ENCODE data around the gene OR2A42. TPM values are rescaled to one million over a fixed set of nuclear protein-coding genes. Genes with fewer than 3 reads are reported as not detected.
"Not testable (repeated sequence)": the region's sequence is repeated elsewhere in the genome, so short reads cannot be mapped to it uniquely, and the experiment has no call there.

Gene OR2A42
- total RNA-seq, 1 experiment from 2014 or later, result not detected

GRCh38 chr7:144233039-144233438, 6.4 kb downstream of the OR2A42 start:
- not testable (repeated sequence) for H2BK15ac ChIP-seq (ENCODE audit: low read depth, low read length); H3K9me3 Mint-ChIP-seq; H2AFZ ChIP-seq (ENCODE audit: low read length); H3K4me1 ChIP-seq (ENCODE audit: insufficient read depth, low read length); H3K18ac ChIP-seq (ENCODE audit: insufficient read length, low read depth, low read length); H3K27ac ChIP-seq (ENCODE audit: insufficient read length, low read depth, low read length); H3K23ac ChIP-seq (ENCODE audit: insufficient read length, low read depth, low read length); H3K56ac ChIP-seq (ENCODE audit: insufficient read length, low read depth, low read length); H3K9me3 ChIP-seq (ENCODE audit: control insufficient read depth, low read depth, low read length); H2BK12ac ChIP-seq (ENCODE audit: insufficient read length, low read depth, low read length); H4K5ac ChIP-seq (ENCODE audit: insufficient read length, low read depth, low read length); H2AK5ac ChIP-seq (ENCODE audit: insufficient read length, low read length); H3K27me3 Mint-ChIP-seq (ENCODE audit: low read depth); H3K4ac ChIP-seq (ENCODE audit: low read depth, low read length); H2BK20ac ChIP-seq (ENCODE audit: low read depth, low read length, poor library complexity, severe bottlenecking); H3K79me2 ChIP-seq (ENCODE audit: insufficient read depth, low read length); H4K91ac ChIP-seq (ENCODE audit: insufficient read length, low read depth, low read length); H3K27ac Mint-ChIP-seq; H3K27me3 ChIP-seq (ENCODE audit: insufficient read depth, low read length); H3K4me1 Mint-ChIP-seq; DNase-seq; H4K20me1 ChIP-seq (ENCODE audit: control insufficient read depth, insufficient read depth, insufficient read length); H3K4me3 Mint-ChIP-seq; H3K23me2 ChIP-seq (ENCODE audit: insufficient read length, low read depth, low read length, poor library complexity, severe bottlenecking); H4K8ac ChIP-seq (replicated peaks; ENCODE audit: insufficient read length, low read depth, low read length); H3K4me2 ChIP-seq (ENCODE audit: insufficient read depth, insufficient read length, low read length); H3K36me3 Mint-ChIP-seq (ENCODE audit: insufficient read depth in 1 of 3, low read depth in 3 of 3); H3K9ac ChIP-seq (ENCODE audit: extremely low read depth, insufficient read length, low read length); H3T11ph ChIP-seq (ENCODE audit: low read length); H2BK5ac ChIP-seq (ENCODE audit: insufficient read length, low read length); H3K14ac ChIP-seq (ENCODE audit: insufficient read depth, low read length); H2BK120ac ChIP-seq (ENCODE audit: low read depth, low read length, poor library complexity, severe bottlenecking); H3K79me1 ChIP-seq (ENCODE audit: insufficient read depth, low read depth, low read length, poor library complexity, severe bottlenecking)
- no CpG with 5 or more reads among the region's 1 CpG for WGBS (ENCODE audit: extremely low coverage, insufficient read length, low lambda C conversion rate)

- H3K9me3 Mint-ChIP-seq, result not testable (repeated sequence)
These were observed 8.4 kb downstream of the OR2A42 start for GRCh38 chr7:144231027-144231426.

More at GRCh38 chr7:144231027-144231426, 8.4 kb downstream of the OR2A42 start:
- not testable (repeated sequence) for H3K27ac ChIP-seq (ENCODE audit: insufficient read length, low read depth, low read length); H3K23ac ChIP-seq (ENCODE audit: insufficient read length, low read depth, low read length); H3K4me1 Mint-ChIP-seq; H4K91ac ChIP-seq (ENCODE audit: insufficient read length, low read depth, low read length); H2BK5ac ChIP-seq (ENCODE audit: insufficient read length, low read length); H3K9me3 ChIP-seq (ENCODE audit: control insufficient read depth, low read depth, low read length); H3K4me3 Mint-ChIP-seq; H2BK20ac ChIP-seq (ENCODE audit: low read depth, low read length, poor library complexity, severe bottlenecking); H3K9ac ChIP-seq (ENCODE audit: extremely low read depth, insufficient read length, low read length); H2BK12ac ChIP-seq (ENCODE audit: insufficient read length, low read depth, low read length); H3K23me2 ChIP-seq (ENCODE audit: insufficient read length, low read depth, low read length, poor library complexity, severe bottlenecking); H3K14ac ChIP-seq (ENCODE audit: insufficient read depth, low read length); H3K18ac ChIP-seq (ENCODE audit: insufficient read length, low read depth, low read length); H3K79me2 ChIP-seq (ENCODE audit: insufficient read depth, low read length); H3K27me3 Mint-ChIP-seq (ENCODE audit: low read depth); H2BK15ac ChIP-seq (ENCODE audit: low read depth, low read length); H2AFZ ChIP-seq (ENCODE audit: low read length); H3T11ph ChIP-seq (ENCODE audit: low read length); H3K27me3 ChIP-seq (ENCODE audit: insufficient read depth, low read length); H4K5ac ChIP-seq (ENCODE audit: insufficient read length, low read depth, low read length); H3K4me1 ChIP-seq (ENCODE audit: insufficient read depth, low read length); DNase-seq; H2BK120ac ChIP-seq (ENCODE audit: low read depth, low read length, poor library complexity, severe bottlenecking); H3K4ac ChIP-seq (ENCODE audit: low read depth, low read length); H3K27ac Mint-ChIP-seq; H3K4me2 ChIP-seq (ENCODE audit: insufficient read depth, insufficient read length, low read length); H3K56ac ChIP-seq (ENCODE audit: insufficient read length, low read depth, low read length); H4K8ac ChIP-seq (replicated peaks; ENCODE audit: insufficient read length, low read depth, low read length); H2AK5ac ChIP-seq (ENCODE audit: insufficient read length, low read length); H3K79me1 ChIP-seq (ENCODE audit: insufficient read depth, low read depth, low read length, poor library complexity, severe bottlenecking); H4K20me1 ChIP-seq (ENCODE audit: control insufficient read depth, insufficient read depth, insufficient read length); H3K36me3 Mint-ChIP-seq (ENCODE audit: insufficient read depth in 1 of 3, low read depth in 3 of 3)
- no CpG with 5 or more reads among the region's 2 CpGs for WGBS (ENCODE audit: extremely low coverage, insufficient read length, low lambda C conversion rate)
